ENCODE measurements around the gene PRG2.

Gene PRG2

GRCh38 chr11:57390535-57390934 is at the start of gene PRG2:
PRG2 (minus strand) TSS chr11:57390650; CDS start chr11:57389944, 706 bp downstream.
- H3K4me3 ChIP-seq (ENCODE audit: low read depth, low read length) = no peak within 1 kb of the TSS
- DNase-seq (ENCODE audit: low read depth) = no peak
- no peak for TF ChIP-seq CTCF (IDR thresholded peaks at IDR 0.05; ENCODE audit: control insufficient read depth, extremely low read depth, insufficient read depth)

GRCh38 chr11:57439786-57440185 is 49.3 kb upstream of the PRG2 start:
- no peak overlapping the region for H3K4me3 ChIP-seq (ENCODE audit: low read depth, low read length)
- no peak for DNase-seq (ENCODE audit: low read depth)
- no peak for TF ChIP-seq CTCF (IDR thresholded peaks at IDR 0.05; ENCODE audit: control insufficient read depth, extremely low read depth, insufficient read depth)

GRCh38 chr11:57438345-57439285 is 48.2 kb upstream of the PRG2 start:
- no peak for TF ChIP-seq CTCF (IDR thresholded peaks at IDR 0.05; ENCODE audit: control insufficient read depth, extremely low read depth, insufficient read depth)
- no peak for DNase-seq (ENCODE audit: low read depth)
- H3K4me3 ChIP-seq (ENCODE audit: low read depth, low read length) = no peak overlapping the region

GRCh38 chr11:57436031-57436430 is 45.6 kb upstream of the PRG2 start:
- DNase-seq (ENCODE audit: low read depth) = no peak
- no peak overlapping the region for H3K4me3 ChIP-seq (ENCODE audit: low read depth, low read length)
- TF ChIP-seq CTCF (IDR thresholded peaks at IDR 0.05; ENCODE audit: control insufficient read depth, extremely low read depth, insufficient read depth) = no peak

- DNase-seq (ENCODE audit: low read depth) = peak; percentile 4
- no peak for TF ChIP-seq CTCF (IDR thresholded peaks at IDR 0.05; ENCODE audit: control insufficient read depth, extremely low read depth, insufficient read depth)
- H3K4me3 ChIP-seq (ENCODE audit: low read depth, low read length) = no peak overlapping the region
Observed at GRCh38 chr11:57434640-57435546, 44.4 kb upstream of the PRG2 start.

GRCh38 chr11:57432714-57433163 is 42.3 kb upstream of the PRG2 start:
- H3K4me3 ChIP-seq (ENCODE audit: low read depth, low read length) = no peak overlapping the region
- no peak for TF ChIP-seq CTCF (IDR thresholded peaks at IDR 0.05; ENCODE audit: control insufficient read depth, extremely low read depth, insufficient read depth)
- DNase-seq (ENCODE audit: low read depth) = no peak

Measured in LNCaP clone FGC (cell line).